ENCODE data around the gene NAV2.

The NAV2 gene

GRCh38 chr11:20097319-20098221 lies 384.9 kb downstream of the NAV2 start:
- in situ Hi-C loops (cut with HindIII; ENCODE audit: low sequenced_read_pairs), result no loop called here
- H3K4me3 ChIP-seq (ENCODE audit: low read depth, low read length), result no peak overlapping the region
- TF ChIP-seq CTCF (IDR thresholded peaks at IDR 0.05; ENCODE audit: low read depth, low read length), result no peak
- DNase-seq (ENCODE audit: low read depth, low spot score), result peak; percentile 97

DNA sequence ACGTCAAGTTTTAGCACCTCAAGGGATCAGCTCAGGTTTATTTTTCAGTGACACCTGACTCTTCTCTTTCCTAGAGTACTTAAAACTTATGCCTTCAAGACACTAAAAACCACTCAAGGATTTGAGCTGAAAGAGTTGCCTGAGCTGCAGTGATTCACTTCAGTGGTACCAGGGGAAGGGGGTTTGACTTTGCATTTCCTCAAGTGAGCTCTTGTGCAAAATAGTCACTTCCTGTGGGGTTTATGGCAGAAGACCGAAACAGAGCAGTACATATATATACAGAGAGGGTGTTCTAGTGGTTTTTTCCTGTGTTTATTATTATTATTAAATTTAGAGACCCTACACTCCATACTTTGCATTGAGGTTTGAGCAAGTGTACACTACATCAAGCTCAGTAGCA lies 386.9 kb downstream of the NAV2 start:
- DNase-seq (ENCODE audit: low read depth, low spot score), result no peak
- TF ChIP-seq CTCF (IDR thresholded peaks at IDR 0.05; ENCODE audit: low read depth, low read length), result no peak
- no peak overlapping the region for H3K4me3 ChIP-seq (ENCODE audit: low read depth, low read length)
- in situ Hi-C loops (cut with HindIII; ENCODE audit: low sequenced_read_pairs), result no loop called here

DNA sequence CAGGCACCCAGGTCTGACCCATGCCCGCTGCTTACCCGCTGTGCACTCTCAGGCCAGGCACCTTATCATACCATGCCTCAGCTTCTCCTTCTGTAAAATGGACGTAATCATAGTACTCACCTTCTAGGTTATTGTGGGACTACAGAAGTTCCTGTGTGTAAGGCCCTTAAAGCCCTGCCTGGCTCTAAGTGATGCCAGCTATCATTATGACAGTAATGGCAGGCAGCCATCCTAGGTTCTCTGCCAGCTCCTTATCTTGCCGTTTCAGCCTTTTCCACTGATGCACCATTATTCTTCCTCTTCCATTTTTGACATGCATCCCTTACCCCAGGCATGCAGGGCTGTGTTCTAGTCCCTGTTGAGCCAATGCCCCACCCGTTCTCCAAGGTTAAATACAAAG lies 389.8 kb downstream of the NAV2 start:
- H3K4me3 ChIP-seq (ENCODE audit: low read depth, low read length), result no peak overlapping the region
- in situ Hi-C loops (cut with HindIII; ENCODE audit: low sequenced_read_pairs), result no loop called here
- DNase-seq (ENCODE audit: low read depth, low spot score), result no peak
- TF ChIP-seq CTCF (IDR thresholded peaks at IDR 0.05; ENCODE audit: low read depth, low read length), result no peak

GRCh38 chr11:20103281-20103680 lies 390.6 kb downstream of the NAV2 start:
- TF ChIP-seq CTCF (IDR thresholded peaks at IDR 0.05; ENCODE audit: low read depth, low read length), result no peak
- H3K4me3 ChIP-seq (ENCODE audit: low read depth, low read length), result no peak overlapping the region
- in situ Hi-C loops (cut with HindIII; ENCODE audit: low sequenced_read_pairs), result no loop called here
- DNase-seq (ENCODE audit: low read depth, low spot score), result no peak

DNA sequence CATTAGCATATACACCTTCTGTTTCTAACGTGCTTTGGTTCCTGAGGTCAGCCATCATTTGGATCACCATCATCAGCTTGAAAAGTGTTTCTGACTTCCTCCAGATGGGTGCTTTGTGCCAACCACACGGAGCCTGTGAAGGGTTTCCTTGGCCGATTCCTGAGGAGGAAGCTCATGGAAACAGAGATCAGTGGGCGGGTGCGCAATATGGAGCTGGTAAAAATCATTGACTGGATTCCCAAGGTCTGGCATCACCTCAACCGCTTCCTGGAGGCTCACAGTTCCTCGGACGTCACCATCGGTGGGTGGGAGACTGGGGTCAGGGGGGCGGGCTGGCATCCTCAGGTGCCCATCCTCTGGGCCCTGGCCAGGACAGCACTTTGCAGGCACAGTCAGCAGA lies 392.8 kb downstream of the NAV2 start:
- no peak for DNase-seq (ENCODE audit: low read depth, low spot score)
- no peak overlapping the region for H3K4me3 ChIP-seq (ENCODE audit: low read depth, low read length)
- no peak for TF ChIP-seq CTCF (IDR thresholded peaks at IDR 0.05; ENCODE audit: low read depth, low read length)
- in situ Hi-C loops (cut with HindIII; ENCODE audit: low sequenced_read_pairs), result no loop called here

DNA sequence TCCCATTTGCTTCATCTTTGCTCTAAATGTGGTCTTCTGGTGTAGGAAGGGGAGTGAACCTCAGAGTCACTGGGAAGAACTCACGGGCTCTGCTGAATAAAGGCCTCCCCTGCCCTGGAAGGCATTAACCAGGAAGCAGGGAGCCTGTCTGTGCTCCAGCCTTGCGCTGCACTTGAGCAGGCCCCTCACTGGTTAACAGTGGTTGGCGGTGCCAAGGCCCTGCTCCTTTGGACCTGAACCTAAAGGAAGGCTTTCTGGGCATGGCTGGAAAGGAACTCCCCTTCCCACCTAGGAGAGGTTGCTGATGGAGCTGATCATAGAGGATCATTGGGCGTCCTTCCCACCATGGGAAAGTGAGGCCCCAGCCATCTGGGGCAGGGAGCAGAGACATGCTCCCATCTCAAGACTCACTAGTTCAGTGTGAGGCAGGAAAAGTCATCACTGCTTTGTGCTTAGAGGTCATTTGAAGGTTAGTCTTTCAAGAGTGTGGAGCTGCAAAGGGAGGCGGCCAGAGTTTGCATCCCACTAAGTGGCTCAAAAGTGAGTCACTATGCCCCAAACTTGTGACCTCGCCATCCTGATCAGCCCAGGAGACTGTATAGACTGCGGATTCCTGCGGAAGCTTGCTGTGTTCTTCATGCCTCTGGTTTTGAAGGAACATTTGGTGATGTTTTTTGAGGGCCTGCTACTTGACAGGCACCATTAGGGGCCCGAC lies 397.3 kb downstream of the NAV2 start:
- in situ Hi-C loops (cut with HindIII; ENCODE audit: low sequenced_read_pairs), result no loop called here
- peak; percentile 67 for DNase-seq (ENCODE audit: low read depth, low spot score)
- no peak for TF ChIP-seq CTCF (IDR thresholded peaks at IDR 0.05; ENCODE audit: low read depth, low read length)
- no peak overlapping the region for H3K4me3 ChIP-seq (ENCODE audit: low read depth, low read length)
